GM15510 (cell line): ENCODE measurements around the gene EPS8L1.

Source experiments
- POLR2A ChIP-seq: IDR thresholded peaks from 3 replicates; pipeline ENCODE4 v1.6.1; 2011; ENCODE audit warnings: borderline replicate concordance; ENCODE audit not compliant: insufficient read length; ENCODE audit errors: extremely low read depth

The EPS8L1 gene

DNA sequence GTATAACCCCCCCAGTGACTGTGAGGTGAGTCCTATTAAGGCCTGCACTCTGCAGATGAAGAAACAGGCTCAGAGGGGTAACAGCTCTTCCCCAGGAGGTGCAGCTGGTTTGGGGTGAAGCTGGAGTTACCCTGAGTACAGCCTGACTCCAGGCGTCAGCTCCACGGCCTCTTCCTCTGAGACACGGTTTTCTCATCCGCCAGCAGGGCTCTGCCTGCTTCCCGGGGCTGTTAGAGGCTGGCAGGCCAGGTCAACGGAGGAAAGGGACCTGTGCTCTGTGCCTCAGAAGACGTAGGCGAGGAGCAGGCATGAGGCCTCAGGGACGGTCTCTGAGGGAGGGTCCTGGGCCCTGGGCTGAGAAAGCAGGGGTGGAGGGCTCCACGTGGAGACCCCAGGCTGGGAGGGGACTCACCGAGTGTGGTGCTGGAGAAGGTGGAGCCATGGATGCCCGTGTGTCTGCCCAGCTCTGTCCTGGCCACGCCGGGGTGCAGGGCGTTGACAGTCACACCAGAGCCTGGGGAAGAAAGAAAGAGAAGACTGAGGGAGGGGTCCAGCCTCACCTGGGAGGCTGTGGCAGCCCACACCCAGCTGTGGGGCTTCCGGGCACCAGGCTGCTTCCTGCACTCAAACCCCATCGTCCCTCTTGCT lies 28.6 kb upstream of the EPS8L1 start:
- TF ChIP-seq POLR2A = no peak

- no peak for TF ChIP-seq POLR2A
Observed at GRCh38 chr19:55047951-55048350, 27.7 kb upstream of the EPS8L1 start.

DNA sequence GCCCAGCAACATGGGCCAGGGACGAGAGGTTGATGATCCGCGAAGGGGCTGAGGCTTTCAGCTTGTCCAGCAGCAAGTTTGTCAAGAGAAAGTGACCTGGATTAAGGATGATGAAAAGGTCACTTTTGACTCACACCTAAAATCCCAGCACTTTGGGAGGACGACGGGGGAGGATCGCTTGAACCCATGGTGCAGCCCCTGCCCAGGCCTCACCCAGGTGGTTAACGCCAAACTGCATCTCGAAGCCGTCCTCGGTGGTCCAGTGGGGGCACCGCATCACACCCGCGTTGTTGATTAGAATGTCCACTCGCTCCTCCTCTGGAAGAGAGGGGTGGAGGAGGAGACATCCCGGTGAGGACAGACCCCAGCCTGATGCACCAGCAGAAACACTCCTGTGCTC lies 27.2 kb upstream of the EPS8L1 start:
- no peak for TF ChIP-seq POLR2A

DNA sequence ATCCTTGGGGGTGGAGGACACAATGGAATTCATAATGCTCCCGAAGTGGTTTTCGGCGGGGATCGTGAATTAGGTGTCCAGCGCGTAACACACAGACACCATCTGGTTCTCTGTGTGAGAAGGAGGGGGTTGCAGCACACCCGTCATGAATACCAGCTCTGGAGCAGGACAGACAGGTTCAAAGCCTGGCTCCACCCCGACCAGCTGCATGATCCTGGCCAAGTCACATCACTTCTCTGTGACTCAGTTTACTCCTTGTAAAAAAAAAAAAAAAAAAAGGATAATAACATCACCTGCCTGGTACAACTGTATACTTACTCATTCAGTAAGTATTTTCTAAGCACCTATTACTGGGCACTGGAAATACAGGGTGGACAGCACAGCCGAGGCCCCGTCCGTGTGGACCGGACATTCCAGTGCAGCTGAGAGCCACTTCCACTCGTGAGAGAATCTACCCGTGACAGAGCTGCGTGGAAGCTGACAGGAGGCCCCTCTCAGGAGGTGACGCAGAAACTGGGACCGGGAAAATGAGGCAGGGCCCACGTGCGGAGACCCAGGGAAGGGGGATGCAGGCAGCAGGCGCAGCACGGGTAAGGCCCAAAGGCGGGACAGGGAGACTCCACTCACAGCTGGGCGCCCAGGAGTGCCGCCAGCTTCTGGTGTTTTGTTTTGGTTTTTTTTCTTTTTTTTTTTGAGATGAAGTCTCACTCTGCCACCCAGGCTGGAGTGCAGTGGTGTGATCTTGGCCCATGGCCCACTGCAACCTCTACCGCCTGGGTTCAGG lies 24.7 kb upstream of the EPS8L1 start:
- TF ChIP-seq POLR2A = no peak

DNA sequence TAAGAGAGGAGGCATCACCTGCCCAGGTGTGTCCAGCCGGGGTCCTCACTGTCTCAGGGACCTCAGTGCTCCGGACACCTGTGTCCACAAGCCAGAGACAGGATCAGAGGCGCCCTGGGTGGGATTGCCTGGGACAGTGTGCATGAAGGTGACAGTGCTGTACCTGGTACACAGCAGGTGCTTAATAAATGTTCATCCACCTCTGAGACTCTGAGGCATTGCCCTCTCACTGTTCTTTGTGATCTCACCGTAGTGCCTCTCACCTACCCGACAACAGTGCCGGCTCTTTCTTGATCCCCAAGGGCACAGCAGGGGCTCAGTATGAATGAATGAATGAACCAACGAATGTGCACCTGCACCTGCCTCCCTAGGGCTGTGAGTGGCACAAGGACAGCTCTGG lies 21.9 kb upstream of the EPS8L1 start:
- TF ChIP-seq POLR2A = no peak

DNA sequence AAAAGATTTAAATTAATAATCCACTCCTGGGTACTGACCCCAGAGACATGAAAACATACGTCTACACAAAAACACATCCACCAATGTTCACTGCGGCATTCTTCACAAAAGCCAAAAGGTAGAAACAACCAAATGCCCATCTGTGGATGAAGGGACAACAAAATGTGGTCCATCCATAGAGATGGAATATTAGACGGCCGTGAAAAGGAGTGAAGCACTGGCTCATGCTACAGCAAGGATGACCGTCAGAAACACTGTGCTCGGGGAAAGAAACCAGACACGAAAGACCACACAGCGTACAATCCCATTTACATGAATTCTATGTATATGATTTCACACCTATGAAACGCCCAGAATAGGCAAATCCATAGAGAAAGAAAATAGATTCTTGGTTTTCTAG lies 18.8 kb upstream of the EPS8L1 start:
- TF ChIP-seq POLR2A = no peak

DNA sequence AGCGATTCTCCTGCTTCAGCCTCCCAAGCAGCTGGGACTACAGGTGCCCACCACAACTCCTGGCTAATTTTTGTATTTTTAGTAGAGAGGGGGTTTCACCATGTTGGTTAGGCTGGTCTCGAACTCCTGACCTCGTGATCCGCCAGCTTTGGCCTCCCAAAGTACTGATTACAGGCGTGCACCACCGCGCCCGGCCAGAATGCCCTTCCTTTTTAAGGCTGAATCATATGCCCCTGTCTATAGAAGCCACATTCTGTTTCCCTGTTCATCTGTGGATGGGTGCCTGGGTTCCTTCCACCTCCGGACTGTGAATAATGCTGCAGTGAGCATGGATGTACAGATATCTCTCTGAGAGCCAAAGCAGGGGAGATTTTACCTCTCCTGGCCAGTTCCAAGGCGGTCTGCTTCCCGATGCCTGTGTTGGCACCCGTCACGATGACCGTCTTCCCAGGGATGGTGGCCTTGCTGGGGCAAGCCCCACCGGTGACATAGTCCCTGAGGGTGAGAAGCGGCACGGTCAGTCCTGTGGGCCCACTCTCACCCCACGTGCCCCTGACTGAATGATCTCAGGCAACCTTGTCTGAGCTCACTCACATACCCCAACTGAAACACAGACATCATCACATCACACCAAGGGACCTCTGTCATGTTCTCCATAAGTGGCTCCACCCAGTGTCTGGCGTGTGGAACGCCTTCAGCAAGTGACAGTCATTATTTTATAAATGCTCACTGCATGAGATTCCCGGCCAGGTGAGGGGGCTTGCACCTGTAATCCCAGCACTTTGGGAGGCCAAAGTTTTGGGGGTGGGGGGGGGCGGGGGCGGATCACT lies 16.7 kb upstream of the EPS8L1 start:
- TF ChIP-seq POLR2A = no peak

GRCh38 chr19:55062735-55063491 lies 12.8 kb upstream of the EPS8L1 start, which contains the start of gene RDH13:
TSS of gene RDH13 (minus strand) at chr19:55063148. CDS start at chr19:55063032, 116 bp downstream.
- TF ChIP-seq POLR2A = peak; percentile 80

- no peak for TF ChIP-seq POLR2A
Observed at GRCh38 chr19:55063492-55063843, 12.2 kb upstream of the EPS8L1 start.

DNA sequence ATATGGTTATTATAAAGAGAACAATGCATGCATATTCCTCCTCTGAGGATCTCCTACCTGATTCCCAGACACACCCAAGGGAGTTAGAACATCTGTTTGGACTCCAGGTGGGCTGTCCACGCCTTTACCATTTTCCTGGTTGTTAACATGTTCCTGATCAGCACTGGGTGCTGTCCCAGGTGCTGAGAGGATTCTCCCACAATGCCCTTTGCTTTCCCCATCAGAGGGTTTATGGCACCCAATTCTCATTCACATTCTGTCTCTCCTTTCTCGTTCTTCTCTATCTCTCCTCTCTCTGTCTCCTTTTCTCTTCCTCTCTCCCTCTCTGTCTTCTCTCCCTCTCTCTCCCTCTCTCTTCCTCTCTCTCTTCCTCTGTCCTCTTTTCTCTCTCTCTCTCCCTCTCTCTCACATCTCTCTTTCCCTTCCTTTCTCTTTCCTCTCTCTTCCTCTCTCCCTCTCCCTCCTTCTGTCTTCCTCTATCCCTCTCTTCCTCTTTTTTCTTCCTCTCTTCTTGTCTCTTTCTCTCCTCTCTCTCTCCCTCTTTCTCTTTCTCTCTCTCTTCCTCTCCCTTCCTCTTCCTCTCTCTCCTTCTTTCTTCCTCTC lies 9.5 kb upstream of the EPS8L1 start:
- TF ChIP-seq POLR2A = no peak

DNA sequence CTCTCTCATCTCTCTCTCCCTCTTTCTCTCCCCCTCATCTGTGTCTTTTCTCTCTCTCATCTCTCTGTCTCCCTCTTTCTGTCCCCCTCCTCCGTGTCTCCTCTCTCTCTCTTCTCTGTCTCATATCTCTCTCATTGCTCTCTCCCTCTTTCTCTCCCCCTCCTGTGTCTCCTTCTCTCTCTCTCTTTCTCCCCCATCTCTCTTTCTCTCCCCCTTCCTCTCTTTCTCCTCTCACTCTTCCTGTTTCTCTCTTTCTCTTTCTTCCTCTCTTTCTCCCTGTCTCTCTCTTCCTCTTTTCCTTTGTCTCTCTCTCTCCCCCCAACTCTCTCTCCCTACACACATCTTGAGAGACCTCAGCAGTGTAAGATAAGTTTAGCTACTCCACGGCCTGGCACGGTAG lies 7.8 kb upstream of the EPS8L1 start:
- TF ChIP-seq POLR2A = no peak

GRCh38 chr19:55068950-55069864 lies 6.5 kb upstream of the EPS8L1 start:
- TF ChIP-seq POLR2A = no peak

DNA sequence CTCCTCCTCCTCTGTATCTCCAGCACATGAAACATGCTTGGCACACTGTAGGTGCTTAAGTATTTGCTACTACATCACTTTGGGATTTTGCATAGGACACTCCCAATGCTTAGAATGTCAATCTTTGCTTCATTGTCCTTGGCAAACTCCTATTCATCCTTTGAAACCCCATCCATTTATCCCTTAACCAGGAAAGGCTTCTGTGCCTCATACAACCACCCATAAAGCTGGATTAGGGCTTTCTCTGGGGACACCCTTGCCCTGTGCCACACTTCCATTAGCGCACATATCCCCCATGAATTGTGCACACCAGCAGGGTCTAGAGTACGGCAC lies 5.8 kb upstream of the EPS8L1 start:
- no peak for TF ChIP-seq POLR2A
